H9 (cell line): ENCODE data around the gene TAF4. TPM values are rescaled to one million over a fixed set of nuclear protein-coding genes. Genes with fewer than 3 reads are reported as not detected.

Experiments
- DNase-seq: peaks from one replicate; pipeline ENCODE4 v3.0.0-alpha.2; 2017
- H2AFZ ChIP-seq: one replicate; pipeline ENCODE4 v1.6.1; 2013; ENCODE audit warnings: mild to moderate bottlenecking, low read length, control low read depth, moderate library complexity
- H2AK5ac ChIP-seq: 2 replicates; pipeline ENCODE4 v1.6.1; 2013; ENCODE audit warnings: low read length, control low read depth, mixed read lengths; ENCODE audit not compliant: insufficient read length
- H2BK120ac ChIP-seq: one replicate; pipeline ENCODE4 v1.6.1; 2013; ENCODE audit warnings: low read depth, mild to moderate bottlenecking, low read length, control low read depth, inconsistent platforms; ENCODE audit not compliant: poor library complexity, severe bottlenecking
- H2BK12ac ChIP-seq: 2 replicates; pipeline ENCODE4 v1.6.1; 2013; ENCODE audit warnings: low read length, control low read depth, mixed read lengths, low read depth; ENCODE audit not compliant: insufficient read length
- H2BK15ac ChIP-seq: 2 replicates; pipeline ENCODE4 v1.6.1; 2013; ENCODE audit warnings: low read depth, low read length, control low read depth
- H2BK20ac ChIP-seq: one replicate; pipeline ENCODE4 v1.6.1; 2013; ENCODE audit warnings: low read depth, mild to moderate bottlenecking, low read length, control low read depth, inconsistent platforms; ENCODE audit not compliant: poor library complexity, severe bottlenecking
- H2BK5ac ChIP-seq: 2 replicates; pipeline ENCODE4 v1.6.1; 2013; ENCODE audit warnings: low read length, control low read depth, mixed read lengths; ENCODE audit not compliant: insufficient read length
- H3K14ac ChIP-seq: 2 replicates; pipeline ENCODE4 v1.6.1; 2013; ENCODE audit warnings: low read length, control low read depth; ENCODE audit not compliant: insufficient read depth
- H3K18ac ChIP-seq: 2 replicates; pipeline ENCODE4 v1.6.1; 2013; ENCODE audit warnings: low read depth, mild to moderate bottlenecking, mixed read lengths, low read length, control low read depth; ENCODE audit not compliant: insufficient read length
- H3K23ac ChIP-seq: 2 replicates; pipeline ENCODE4 v1.6.1; 2013; ENCODE audit warnings: low read length, control low read depth, mixed read lengths, low read depth; ENCODE audit not compliant: insufficient read length
- H3K23me2 ChIP-seq: 2 replicates; pipeline ENCODE4 v1.6.1; 2013; ENCODE audit warnings: low read depth, mild to moderate bottlenecking, mixed read lengths, low read length, control low read depth; ENCODE audit not compliant: insufficient read length, poor library complexity, severe bottlenecking
- H3K27ac ChIP-seq: 2 replicates; pipeline ENCODE4 v1.5.1; 2013; ENCODE audit warnings: low read length, control low read depth, mixed read lengths, low read depth; ENCODE audit not compliant: insufficient read length
- H3K27me3 ChIP-seq: 2 replicates; pipeline ENCODE4 v1.6.1; 2013; ENCODE audit warnings: low read length, control low read depth, inconsistent platforms; ENCODE audit not compliant: insufficient read depth
- H3K4ac ChIP-seq: 2 replicates; pipeline ENCODE4 v1.6.1; 2013; ENCODE audit warnings: low read depth, mild to moderate bottlenecking, control low read depth, inconsistent platforms, low read length, moderate library complexity
- H3K4me1 ChIP-seq: 2 replicates; pipeline ENCODE4 v1.6.1; 2013; ENCODE audit warnings: low read length, control low read depth, inconsistent platforms; ENCODE audit not compliant: insufficient read depth
- H3K4me2 ChIP-seq: 2 replicates; pipeline ENCODE4 v1.6.1; 2013; ENCODE audit warnings: low read length, control low read depth, mixed read lengths; ENCODE audit not compliant: insufficient read length, insufficient read depth
- H3K56ac ChIP-seq: 2 replicates; pipeline ENCODE4 v1.6.1; 2013; ENCODE audit warnings: low read depth, mild to moderate bottlenecking, mixed read lengths, low read length, control low read depth; ENCODE audit not compliant: insufficient read length
- H3K79me1 ChIP-seq: 2 replicates; pipeline ENCODE4 v1.6.1; 2013; ENCODE audit warnings: low read depth, mild to moderate bottlenecking, moderate library complexity, low read length, control low read depth, inconsistent platforms; ENCODE audit not compliant: insufficient read depth, poor library complexity, severe bottlenecking
- H3K79me2 ChIP-seq: 2 replicates; pipeline ENCODE4 v1.6.1; 2013; ENCODE audit warnings: low read length, control low read depth, inconsistent platforms; ENCODE audit not compliant: insufficient read depth
- H3K9ac ChIP-seq: 2 replicates; pipeline ENCODE4 v1.6.1; 2013; ENCODE audit warnings: low read length, control low read depth, mixed read lengths; ENCODE audit not compliant: insufficient read length; ENCODE audit errors: extremely low read depth
- H3K9me3 ChIP-seq: one replicate; pipeline ENCODE4 v1.6.1; 2013; ENCODE audit warnings: low read depth, low read length, inconsistent platforms; ENCODE audit not compliant: control insufficient read depth
- H3T11ph ChIP-seq: one replicate; pipeline ENCODE4 v1.6.1; 2013; ENCODE audit warnings: mild to moderate bottlenecking, low read length, control low read depth, inconsistent platforms
- H4K20me1 ChIP-seq: one replicate; pipeline ENCODE4 v1.6.1; 2013; ENCODE audit not compliant: control insufficient read depth, insufficient read length, insufficient read depth
- H4K5ac ChIP-seq: 2 replicates; pipeline ENCODE4 v1.6.1; 2013; ENCODE audit warnings: low read depth, mild to moderate bottlenecking, mixed read lengths, low read length, control low read depth; ENCODE audit not compliant: insufficient read length
- H4K8ac ChIP-seq: replicated peaks from 2 replicates; pipeline ENCODE4 v1.6.1; 2013; ENCODE audit warnings: low read length, control low read depth, mixed read lengths, low read depth; ENCODE audit not compliant: insufficient read length
- H4K91ac ChIP-seq: 2 replicates; pipeline ENCODE4 v1.6.1; 2013; ENCODE audit warnings: low read depth, mild to moderate bottlenecking, moderate library complexity, mixed read lengths, low read length, control low read depth; ENCODE audit not compliant: insufficient read length
- H3K27ac Mint-ChIP-seq, 3 experiments: 2 replicates in 2 of 3; 3 replicates in 1 of 3; pipeline ENCODE4 v1.8.0; 2020 to 2021; ENCODE audit warnings: mixed read lengths in 3 of 3, mild to moderate bottlenecking in 1 of 3, moderate library complexity in 1 of 3
- H3K27me3 Mint-ChIP-seq: 2 replicates; pipeline ENCODE4 v1.8.0; 2021; ENCODE audit warnings: low read depth, mild to moderate bottlenecking, moderate library complexity, mixed read lengths
- H3K36me3 Mint-ChIP-seq, 3 experiments: 2 replicates in 2 of 3; 3 replicates in 1 of 3; pipeline ENCODE4 v1.8.0; 2020 to 2021; ENCODE audit warnings: low read depth in 3 of 3, mixed read lengths in 3 of 3; ENCODE audit not compliant: insufficient read depth in 1 of 3
- H3K4me1 Mint-ChIP-seq, 2 experiments: 2 replicates each; pipeline ENCODE4 v1.8.0; 2020; ENCODE audit warnings: mixed read lengths in 2 of 2
- H3K4me3 Mint-ChIP-seq, 2 experiments: 2 replicates in 1 of 2; 3 replicates in 1 of 2; pipeline ENCODE4 v1.8.0; 2020 to 2021; ENCODE audit warnings: mild to moderate bottlenecking in 2 of 2, mixed read lengths in 2 of 2, moderate library complexity in 1 of 2
- H3K9me3 Mint-ChIP-seq, 2 experiments: 2 replicates in 1 of 2; 3 replicates in 1 of 2; pipeline ENCODE4 v1.8.0; 2020; ENCODE audit warnings: mild to moderate bottlenecking in 2 of 2, mixed read lengths in 2 of 2, moderate library complexity in 1 of 2
- CTCF ChIP-seq: fragments of 200-600 bp; sonication (generic); conservative IDR thresholded peaks from 3 replicates; pipeline ENCODE4 v1.8.0; 2021; ENCODE audit warnings: antibody characterized with exemption, mild to moderate bottlenecking
- WGBS: extraction: QIAGEN DNeasy Blood & Tissue Kit; methylation state at CpG from one replicate; pipeline ENCODE4 v1.1.7; 2013; ENCODE audit warnings: missing lambda C conversion rate, low lambda C conversion rate, mixed read lengths; ENCODE audit not compliant: insufficient read length; ENCODE audit errors: extremely low coverage; 5-methylcytosine and 5-hydroxymethylcytosine counted together
- total RNA-seq: library from RNA; stranded (reverse); gene quantifications from 2 replicates; pipeline ENCODE4 v1.2.1, GENCODE V29; 2021

TAF4 gene
- total RNA-seq, 1 experiment from 2014 or later: 30.8 TPM

- H3K23ac ChIP-seq: no peak overlapping the region
- no peak overlapping the region for H2BK120ac ChIP-seq
- no peaks in the 10 kb centered on the region for H3K27me3 ChIP-seq
- H3K56ac ChIP-seq: no peak overlapping the region
- no CpG with 5 or more reads among the region's 28 CpGs for WGBS
- no peak overlapping the region for H3K27ac Mint-ChIP-seq
- DNase-seq: no peak
- no peaks in the 10 kb centered on the region for H3K23me2 ChIP-seq
- H2AFZ ChIP-seq: no peak overlapping the region
- no peak overlapping the region for H3K4me2 ChIP-seq
- H2BK20ac ChIP-seq: no peak overlapping the region
- no peak overlapping the region for H3K4ac ChIP-seq
- H3K79me1 ChIP-seq: no peaks in the 10 kb centered on the region
- no peaks in the 10 kb centered on the region for H3K9me3 ChIP-seq
- no peak overlapping the region for H3T11ph ChIP-seq
- H3K18ac ChIP-seq: no peak overlapping the region
- no peak overlapping the region for H2AK5ac ChIP-seq
- H4K8ac ChIP-seq: no peak overlapping the region
- no peak overlapping the region for H2BK5ac ChIP-seq
- H3K79me2 ChIP-seq: no peaks in the 10 kb centered on the region
- no peak overlapping the region for H4K91ac ChIP-seq
- no peak for TF ChIP-seq CTCF
- no peak overlapping the region for H3K9ac ChIP-seq
- H2BK15ac ChIP-seq: no peak overlapping the region
- peaks cover 8 to 18% of the 10 kb centered on the region in 2 experiments for H3K4me1 Mint-ChIP-seq
- no peak overlapping the region for H4K5ac ChIP-seq
- peaks cover 0 to 7% (median 2%) of the 10 kb centered on the region in 3 experiments; a peak in 3 of 7 replicates for H3K36me3 Mint-ChIP-seq
- no peaks in the 10 kb centered on the region; the same call in none of the 2 replicates for H3K27me3 Mint-ChIP-seq
- H2BK12ac ChIP-seq: no peak overlapping the region
- H3K14ac ChIP-seq: 0 out of 2 replicates have a peak overlapping the region, but pooled peaks have one; percentile 13
- H3K27ac ChIP-seq: no peak overlapping the region
- no peak overlapping the region for H3K4me3 Mint-ChIP-seq
- H3K4me1 ChIP-seq: no peaks in the 10 kb centered on the region
- H3K9me3 Mint-ChIP-seq: 0 out of 5 replicates have a peak, but pooled peaks cover 0 to 2% of the 10 kb centered on the region in 2 experiments
- H4K20me1 ChIP-seq: no peaks in the 10 kb centered on the region
Measured at GRCh38 chr20:61930776-61931475, 134.8 kb downstream of the TAF4 start.
